HG03039 (cell line): ENCODE data around the gene SYNPO.

Experiments
- ATAC-seq: cut with Tn5 transposase; IDR thresholded peaks from one replicate; pipeline ENCODE4 v1.9.1; 2021; ENCODE audit warnings: mild to moderate bottlenecking, moderate library complexity; ENCODE audit not compliant: unreplicated experiment

Gene SYNPO

DNA sequence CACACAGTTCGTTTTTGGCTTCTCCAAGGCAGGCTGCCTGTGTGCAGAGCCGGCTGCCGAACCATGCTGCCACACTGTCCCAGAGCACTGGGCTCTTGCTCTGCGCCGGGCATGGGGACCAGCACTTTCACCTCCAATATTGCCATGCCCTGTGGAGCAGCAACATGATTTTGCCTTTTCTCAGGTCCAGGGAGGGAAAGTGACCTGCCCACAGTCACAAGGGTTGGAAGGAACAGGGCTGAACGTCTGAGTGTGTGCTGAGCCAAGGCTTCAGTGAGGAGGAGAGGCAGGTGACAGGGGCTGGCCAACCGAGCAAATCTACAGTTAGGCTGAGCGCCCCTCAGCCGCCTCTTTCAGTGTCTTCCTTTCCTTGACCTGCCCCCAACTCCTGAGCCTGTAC lies 34.0 kb upstream of the SYNPO start:
- ATAC-seq: no peak

GRCh38 chr5:150607105-150607504 lies 33.4 kb upstream of the SYNPO start:
- ATAC-seq: no peak

- ATAC-seq: no peak
Observed at GRCh38 chr5:150607991-150608390, 32.5 kb upstream of the SYNPO start.

DNA sequence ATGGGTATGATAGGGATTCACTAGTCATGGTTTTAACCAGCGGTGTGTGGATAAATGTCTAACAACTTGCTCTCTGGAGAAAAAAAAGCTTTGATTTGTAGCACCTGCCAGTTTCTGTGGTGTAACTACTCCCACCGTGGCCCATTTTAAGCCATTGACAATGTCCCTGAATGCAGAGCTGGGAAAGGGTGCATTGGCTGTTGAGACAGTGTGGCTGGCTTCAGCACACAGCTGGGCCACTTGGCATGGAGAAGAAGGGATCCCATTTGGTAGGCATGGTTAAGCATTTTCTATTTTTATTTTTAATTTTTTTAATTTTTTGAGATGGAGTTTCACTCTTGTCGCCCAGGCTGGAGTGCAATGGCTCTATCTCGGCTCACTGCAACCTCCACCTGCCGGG lies 31.5 kb upstream of the SYNPO start:
- no peak for ATAC-seq

DNA sequence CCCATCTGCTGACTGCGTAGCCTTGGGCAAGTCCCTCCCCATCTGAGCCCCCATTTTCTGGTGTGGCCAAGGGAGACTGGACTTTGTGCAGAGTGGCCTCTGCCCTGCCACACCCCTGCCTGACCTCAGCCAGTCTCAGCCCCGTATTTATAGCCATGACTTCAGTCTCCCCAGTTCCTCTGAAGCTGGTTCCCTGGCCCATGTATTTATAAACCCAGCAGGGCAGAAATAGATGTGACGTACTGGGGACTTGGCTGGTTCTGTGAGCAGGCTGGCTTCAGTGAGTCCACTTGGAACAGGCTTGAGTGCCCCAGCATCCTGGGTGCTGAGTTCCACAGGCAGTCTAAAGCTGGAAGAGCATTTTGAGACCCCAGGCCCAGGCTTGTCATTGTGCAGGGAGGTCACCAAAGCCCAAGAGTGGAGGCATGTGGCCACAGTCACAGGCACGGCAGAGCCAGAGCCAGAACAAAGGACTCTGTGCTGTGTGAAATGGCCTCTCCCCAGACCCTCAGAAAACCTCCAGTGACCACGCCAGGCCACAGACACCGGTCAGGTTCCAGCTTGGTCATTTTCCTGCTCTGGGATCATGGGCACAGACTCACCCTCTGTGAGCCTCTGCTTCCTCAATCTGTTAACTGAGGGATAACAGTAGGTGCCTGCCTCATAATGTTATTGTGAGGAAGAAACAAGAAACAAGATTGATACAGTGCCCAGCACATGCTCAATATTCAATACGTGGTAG lies 30.4 kb upstream of the SYNPO start:
- ATAC-seq: no peak

DNA sequence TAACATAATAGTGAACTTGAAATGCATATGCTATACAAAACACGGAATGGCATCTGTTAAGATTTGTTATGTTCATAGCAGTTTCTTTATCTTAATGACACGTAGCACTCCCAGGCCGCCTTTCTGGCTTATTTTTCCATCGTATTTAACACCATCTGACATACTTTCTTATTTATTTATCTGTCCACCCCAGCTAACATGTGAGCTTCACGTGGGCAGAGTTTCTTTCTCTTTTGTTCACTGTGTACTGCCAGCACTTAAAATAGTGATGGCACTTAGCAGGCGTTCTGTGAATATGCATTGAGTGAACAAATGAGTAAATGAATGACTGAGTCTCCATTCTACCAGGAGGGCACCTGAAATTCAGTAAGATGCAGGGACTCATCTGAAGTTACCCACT lies 29.4 kb upstream of the SYNPO start:
- no peak for ATAC-seq

DNA sequence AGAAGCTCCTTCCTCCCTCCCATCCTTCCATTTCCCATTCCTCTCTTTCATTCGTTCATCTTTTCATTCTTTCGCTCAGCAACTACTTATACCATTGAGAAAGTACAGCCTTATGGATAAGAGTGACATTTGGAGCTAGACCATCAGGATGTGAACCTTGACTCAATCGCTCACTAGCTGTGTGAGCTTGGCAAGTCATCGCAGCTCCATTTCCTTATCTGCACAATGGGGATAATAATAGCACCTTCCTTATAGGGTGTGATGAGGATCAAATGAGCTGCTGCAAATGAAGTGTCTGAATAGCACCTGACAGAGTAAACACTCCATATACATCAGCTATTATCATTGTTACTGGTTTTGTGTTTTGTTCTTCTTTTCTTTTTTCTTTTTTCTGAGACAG lies 28.1 kb upstream of the SYNPO start:
- ATAC-seq: no peak

DNA sequence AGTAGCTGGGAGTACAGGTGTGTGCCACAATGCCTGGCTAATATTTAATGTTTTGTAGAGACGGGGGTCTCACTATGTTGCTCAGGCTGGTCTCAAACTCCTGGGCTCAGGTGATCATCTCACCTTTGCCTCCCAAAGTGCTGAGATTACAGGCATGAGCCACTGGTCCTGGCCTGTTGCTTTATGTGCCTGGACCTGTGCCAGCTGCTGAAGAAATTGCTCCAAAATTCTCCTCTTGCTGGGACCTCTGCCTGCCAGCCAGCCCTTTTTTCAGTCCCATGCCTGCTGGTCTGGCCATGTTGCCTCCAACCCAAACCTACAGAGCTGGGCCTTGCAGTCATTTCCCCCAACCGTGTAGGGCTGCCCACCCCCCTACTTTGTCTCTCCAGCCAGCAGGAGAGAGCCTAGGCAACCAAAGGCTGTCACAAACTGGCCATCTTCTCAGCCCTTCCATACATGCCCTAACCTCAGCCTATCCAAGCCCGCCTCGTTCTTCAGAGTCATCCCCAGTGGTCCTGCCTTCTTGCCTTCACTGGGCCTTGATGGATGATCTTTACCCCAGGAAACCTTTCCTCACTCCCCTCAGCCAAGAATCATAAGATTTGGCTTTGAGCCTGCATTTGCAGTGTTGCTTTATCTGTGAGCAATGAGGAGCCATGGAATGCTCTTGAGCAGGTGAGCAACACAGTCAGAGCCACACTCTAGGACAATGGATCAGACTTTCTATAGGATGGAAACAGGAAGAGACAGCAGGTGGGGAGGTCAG lies 27.4 kb upstream of the SYNPO start:
- no peak for ATAC-seq

DNA sequence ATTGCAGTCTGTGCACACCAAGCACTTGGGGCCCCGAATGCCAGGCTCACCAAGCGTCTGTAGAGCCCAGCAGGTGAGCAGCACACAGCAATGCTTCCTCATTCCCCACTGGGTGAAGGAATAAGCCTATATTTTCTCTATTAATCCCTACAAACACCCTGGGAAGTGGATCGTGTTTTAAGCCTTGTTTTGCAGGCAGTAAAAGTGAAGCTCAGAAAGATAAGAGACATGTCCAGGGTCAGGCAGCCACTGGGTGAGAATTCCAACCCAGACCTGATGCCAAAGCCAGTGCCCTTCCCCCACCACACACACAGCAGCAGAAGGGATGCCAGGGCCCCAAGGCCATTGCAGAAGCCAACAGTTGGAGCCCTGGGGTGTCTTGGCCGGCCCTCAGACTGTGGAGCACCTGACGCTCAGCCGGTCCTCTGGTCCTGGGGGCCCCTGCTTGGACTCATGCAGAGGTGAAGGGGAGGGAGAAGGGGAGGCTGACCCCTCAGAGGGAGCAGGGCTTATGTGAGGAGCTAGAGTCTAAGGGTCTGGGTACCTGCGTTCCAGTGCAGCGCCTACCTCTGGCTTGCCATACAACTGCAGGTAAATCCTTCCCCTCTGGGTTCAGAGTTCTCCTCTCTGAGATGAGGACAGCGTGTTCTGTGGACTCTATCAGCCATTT lies 26.3 kb upstream of the SYNPO start:
- no peak for ATAC-seq

- ATAC-seq: no peak
Observed at GRCh38 chr5:150614661-150615060, 25.8 kb upstream of the SYNPO start.

GRCh38 chr5:150615141-150615699 lies 25.2 kb upstream of the SYNPO start:
- no peak for ATAC-seq

- ATAC-seq: no peak
Observed at GRCh38 chr5:150616024-150616470, 24.4 kb upstream of the SYNPO start.

- no peak for ATAC-seq
Observed at GRCh38 chr5:150616506-150616905, 24.0 kb upstream of the SYNPO start.

GRCh38 chr5:150618163-150618562 lies 22.3 kb upstream of the SYNPO start:
- ATAC-seq: no peak

DNA sequence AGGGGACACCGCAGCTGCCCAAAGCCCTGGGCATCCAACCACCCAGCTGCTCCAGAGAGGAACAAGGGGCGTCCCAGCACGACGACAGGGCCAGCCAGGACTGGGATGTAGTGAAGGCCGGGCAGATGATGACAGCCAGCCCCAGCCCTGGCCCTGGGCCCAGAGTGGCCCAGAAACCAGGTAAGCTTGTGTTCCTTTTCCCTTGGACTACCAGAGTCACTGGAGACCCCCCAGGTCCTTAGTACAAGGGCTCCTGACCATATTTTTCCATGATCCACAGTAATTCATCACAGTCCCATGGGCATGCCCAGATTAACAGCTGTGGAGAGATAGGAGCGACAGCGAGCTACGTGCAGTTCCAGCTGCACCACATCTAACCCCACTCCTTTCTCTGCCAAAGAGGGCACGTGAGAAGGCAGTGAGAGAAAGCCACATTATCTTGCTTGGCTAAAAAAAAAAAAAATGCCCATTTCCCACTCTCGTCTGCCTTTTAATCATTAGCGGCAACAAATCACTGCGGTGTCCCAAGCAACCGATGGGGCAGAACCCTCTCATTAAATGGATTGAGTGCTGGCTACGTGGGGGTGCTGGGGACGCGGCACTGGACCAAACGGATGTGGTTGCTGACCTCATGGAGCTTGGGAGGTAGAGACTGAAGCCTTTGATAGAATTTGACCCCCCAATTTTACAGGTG lies 21.7 kb upstream of the SYNPO start:
- no peak for ATAC-seq

- ATAC-seq: no peak
Observed at GRCh38 chr5:150619359-150620230, 20.9 kb upstream of the SYNPO start.

DNA sequence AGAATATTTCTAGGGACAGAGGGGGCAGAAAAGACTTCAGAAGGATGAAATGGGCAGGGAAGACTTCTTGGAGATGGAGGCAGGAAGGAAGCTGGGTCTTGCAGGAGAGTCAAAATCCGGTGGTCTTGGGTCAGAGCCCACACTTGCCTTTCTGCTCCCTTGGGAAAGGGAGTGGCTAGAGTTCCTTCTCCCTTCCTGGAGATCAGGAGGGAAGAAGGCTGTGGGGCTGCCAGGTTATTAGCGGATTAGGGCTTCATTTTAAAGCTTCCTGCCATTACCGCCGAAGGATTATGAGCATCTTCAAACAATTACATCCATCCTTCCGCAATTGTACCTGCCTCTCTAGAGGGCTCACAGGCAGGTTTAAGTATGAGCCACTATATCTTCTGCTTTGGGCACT lies 19.2 kb upstream of the SYNPO start:
- ATAC-seq: no peak

DNA sequence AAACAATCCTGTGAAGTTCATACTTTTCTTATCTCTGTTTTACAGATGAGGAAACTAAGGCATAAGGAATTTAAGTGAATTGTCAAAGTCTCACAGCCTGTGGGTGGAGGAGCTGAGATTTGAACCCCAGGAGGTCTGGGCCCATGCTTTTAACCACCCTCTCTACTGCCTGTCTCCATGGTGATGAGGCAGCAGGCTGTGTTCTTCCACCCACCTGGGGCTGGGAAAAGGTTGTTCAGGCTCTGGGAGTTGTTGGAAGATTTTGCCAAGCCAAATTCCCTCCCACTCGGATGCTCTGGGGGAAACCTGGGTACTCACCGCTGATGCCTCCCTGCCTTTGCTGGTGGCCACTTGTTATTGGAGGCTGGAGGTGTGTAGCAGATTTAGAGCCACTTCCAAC lies 18.3 kb upstream of the SYNPO start:
- no peak for ATAC-seq

DNA sequence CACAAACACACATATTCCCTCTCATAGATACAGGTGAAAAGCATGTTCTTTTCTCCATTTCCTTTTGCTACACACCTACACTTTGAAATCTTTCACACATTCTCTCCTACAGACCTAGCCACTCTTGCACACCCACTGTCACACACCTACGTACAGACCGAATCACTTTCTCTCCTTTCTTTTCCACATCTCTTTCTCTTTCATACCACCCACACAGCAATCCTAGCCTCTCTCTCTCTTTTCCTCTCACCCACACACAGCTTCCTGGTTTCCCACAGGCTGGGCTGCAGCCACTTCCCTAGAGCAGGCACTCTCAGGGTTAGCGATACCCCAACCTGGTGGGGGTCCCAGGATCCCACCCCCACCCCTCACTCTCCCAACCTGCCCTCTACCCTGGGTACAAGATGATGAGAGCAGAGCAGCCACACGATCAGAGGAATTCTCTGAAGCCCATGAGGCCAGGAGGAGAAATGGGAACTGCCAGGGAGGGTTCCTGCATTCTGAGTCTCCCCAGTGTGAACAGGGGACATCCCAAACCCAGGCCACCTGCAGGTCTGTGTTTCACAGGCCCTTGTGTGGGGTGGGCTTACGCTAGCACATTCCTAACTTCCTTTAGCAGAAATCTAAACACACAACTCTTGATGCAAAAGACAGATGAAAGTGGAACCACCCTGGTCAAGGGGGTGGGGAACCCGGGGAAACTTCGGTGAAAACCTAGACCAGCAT lies 17.1 kb upstream of the SYNPO start:
- ATAC-seq: no peak

DNA sequence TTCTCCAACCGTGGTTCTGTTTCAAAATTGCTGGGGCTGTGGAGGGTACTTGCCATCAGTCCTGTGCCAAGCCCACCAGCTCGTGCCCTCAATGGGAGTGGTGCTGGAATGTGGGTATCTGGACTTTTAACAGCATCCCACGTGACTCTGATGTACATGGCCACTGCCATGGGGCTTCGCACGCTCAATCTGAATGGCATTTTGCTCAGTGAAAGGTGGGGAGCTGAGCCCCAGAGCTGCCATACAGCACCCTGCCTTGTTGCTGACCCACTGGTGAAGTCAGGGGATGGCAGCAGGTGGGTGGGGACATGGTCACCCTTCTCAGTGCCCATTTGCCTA lies 16.6 kb upstream of the SYNPO start:
- ATAC-seq: no peak
